Inferior parietal cortex (tissue), 1 donor: Measurements from ENCODE around the gene EFCAB9.
"Not testable (repeated sequence)": the region's sequence is repeated elsewhere in the genome, so short reads cannot be mapped to it uniquely, and the experiment has no call there.

Experiments
- DNase-seq: peaks from one replicate; pipeline ENCODE4 v3.0.0-alpha.2; 2016; ENCODE audit errors: extremely low spot score

EFCAB9 gene

DNA sequence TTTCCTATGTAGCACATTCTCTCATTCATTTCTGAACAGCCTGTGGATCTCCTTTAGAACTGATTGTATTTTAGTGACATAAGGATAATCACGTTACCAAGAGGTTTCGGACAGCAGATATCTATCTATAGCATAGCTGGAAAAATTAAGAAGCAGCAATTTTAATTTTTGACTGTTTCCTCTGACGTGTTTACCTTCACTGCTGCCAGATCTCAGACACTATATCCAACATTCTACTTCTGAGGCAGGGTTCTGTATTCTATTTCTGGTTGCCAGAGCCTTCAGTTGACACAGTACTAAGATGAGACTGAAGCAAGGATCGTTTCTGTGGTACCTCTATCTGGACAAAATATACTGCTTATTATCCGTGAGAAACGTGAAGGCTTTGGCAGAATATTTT is at the start of gene EFCAB9:
Gene EFCAB9 (plus strand): TSS at position 301 of the 400 bp plus-strand sequence. CDS start 1 bp downstream, at position 302.
- DNase-seq = no peak

DNA sequence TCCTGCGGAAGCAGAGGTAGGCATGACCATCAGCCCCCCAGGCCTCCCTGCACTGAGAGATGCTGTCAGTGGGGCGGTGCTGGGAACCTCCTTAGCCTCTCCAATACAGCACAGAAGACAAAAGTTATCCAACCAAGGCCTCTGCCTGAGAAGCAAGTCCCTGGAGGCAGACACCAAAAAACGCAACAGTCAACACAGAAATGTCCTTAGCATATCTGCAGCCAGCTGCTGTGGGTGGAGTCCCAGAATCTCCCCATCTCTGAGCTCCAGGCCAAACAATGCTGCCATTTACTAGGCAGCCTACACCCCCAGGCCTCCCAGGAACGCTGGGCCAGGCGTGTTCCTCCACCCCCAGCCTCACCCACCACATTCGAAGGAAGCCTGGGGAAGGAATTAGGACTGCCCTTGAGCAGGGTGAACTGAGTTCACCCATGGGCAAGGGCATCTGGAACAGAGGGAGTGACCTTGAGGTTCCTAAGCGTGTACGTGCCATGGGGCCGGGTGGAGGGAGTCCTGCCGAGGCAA is 49.6 kb upstream of the EFCAB9 start:
- peak; percentile 63 for DNase-seq

DNA sequence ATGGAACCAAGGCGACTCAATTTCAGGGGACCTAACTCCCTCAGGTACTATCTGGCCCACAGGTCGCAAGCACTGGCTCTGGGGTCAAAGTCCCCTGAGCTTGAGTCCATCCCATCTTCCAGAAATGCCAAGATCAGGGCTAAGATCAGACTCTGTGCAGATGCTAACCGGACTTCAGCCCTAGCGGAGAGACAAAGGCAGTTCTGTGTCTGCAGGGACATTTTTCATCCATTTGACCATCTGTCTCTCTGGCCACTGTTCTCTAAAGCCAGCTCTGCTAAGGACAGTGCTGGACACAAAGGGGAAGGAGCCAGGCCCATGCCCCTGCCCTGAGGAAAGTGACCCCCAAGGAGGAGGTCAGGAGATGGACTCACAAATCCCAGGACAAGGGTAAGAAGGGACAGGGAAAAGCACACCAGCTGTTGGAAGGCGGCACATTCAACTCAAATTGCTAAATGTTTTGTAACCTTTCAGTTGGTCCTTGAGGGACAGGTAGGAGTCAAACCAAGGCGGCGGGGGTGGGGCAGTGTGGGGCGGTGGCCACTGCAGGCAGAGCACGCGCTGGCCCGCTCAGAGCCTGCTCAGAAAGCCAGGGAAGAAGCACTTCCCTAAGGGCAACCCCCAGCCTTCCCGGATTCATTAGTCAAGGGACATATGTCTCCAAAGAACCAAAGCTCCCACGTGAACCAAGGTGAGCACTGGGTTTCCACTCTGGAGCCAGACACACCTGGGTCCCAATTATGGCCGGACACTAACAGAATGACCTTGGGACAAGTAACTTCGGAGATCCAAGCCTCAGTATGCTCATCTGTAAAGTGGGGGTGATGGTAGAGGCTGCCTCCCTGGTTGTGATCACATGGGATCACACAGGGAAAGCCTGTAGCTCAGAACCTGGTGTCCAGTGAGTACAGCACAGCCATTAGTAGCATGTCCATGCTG is 48.8 kb upstream of the EFCAB9 start:
- no peak for DNase-seq

DNA sequence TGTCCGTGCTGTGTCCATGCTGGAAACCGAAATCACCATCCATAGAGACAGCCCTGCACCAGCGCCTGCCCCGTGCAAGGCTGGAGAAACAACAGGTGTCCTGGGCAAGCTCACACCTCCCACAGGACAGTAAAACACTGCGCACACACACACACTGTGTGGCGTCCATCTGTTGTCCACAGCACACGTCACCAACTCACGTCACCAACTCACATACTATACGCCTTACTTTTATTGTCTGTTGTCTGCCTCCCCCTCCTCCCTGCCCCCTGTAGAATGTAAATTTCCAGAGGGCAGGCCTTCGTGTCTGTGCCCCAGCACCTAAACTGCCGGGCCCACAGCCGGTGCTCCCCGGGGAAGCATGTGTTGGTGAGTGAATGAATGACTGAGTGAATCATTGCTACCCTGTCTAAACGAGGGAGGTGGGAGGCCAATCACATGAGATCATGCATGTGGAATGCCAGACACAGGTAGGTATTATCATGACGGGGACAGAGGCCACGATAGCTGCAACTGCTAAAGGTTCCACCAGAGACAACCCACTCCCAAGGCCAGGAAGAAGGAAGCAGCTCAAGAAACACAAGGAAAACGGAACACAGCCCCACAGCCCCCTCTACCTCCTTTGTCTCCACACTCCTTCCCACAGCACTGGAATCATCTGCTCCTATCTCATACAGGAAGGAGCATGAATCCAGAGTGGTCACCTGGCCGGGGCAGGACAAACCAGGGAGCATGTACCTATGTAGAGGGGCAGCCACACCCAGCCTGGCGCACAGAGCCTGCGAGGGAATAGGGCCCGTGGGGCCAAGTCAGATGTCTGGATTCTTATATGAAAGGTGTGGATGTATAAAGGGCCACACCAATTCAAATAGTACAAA is 47.9 kb upstream of the EFCAB9 start:
- DNase-seq = no peak

DNA sequence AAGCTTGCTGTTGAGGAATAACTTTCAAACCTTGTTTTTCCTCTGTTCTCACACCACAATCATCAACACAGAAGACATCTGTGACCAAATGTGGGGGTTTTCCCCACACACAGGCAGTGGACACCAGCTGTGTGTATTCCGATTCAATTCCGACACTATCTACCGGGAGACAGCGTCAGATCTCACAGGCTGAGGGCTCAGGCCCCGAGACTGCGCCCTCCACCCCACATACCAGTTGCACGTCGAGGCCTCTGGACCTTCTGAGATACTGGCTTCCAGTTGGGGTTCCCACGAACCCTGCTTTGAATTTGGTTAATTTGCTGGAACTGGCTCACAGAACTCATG is 47.3 kb upstream of the EFCAB9 start:
- no peak for DNase-seq

DNA sequence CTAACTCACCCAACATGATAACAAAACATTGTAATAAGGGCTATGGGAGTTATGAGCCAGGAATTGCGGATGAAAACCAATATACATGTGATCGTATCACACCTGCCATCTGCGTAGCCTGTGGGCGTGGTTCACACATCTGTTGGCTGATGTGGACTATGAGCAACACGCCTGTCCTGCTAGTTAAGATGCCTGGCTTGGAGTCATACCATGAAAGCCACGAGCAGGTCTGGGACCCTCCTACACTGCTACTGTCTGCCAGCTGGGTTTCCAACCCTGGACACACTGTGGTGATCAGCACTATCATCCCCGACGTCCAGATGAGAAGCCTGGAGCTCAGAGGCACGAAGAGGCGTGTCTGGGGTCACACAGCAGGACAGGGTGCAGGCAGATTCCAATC is 46.1 kb upstream of the EFCAB9 start:
- no peak for DNase-seq

DNA sequence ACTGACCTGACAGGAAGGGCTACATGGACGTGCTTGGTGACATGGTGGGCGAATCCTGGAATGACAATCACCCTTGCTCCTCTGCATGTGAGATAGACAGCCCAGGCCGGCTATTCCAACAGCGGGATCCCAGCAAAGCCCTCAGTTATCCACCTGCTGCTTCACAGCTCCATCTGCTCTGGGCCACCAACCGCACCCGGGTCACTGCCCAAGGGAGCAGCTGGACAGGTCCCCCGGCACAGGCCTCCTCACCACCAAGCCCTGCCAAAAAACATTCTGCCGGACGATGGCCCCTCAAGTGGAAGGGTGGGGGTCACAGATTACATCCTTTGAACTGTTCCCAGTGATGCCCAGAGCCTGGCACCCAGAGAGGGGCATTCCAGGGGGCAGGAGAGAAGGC is 45.6 kb upstream of the EFCAB9 start:
- DNase-seq = no peak

DNA sequence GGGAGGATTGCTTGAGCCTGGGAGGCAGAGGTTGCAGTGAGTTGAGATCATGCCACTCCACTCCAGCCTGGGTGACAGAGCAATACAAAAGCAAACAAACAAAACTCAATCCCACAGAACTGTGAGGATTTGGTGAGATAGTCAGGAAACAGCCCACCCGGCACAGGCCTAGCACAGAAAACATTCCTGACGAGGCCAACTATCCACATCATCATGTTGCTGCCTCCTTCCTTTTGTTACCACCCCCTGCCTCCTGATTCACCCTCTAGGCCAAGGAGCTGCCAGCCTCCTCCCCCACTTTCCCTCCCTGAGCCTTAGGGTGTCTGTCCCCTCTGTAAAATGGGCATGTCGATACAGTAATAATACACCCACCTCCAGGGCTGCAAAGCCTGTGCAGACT is 44.9 kb upstream of the EFCAB9 start:
- no peak for DNase-seq

DNA sequence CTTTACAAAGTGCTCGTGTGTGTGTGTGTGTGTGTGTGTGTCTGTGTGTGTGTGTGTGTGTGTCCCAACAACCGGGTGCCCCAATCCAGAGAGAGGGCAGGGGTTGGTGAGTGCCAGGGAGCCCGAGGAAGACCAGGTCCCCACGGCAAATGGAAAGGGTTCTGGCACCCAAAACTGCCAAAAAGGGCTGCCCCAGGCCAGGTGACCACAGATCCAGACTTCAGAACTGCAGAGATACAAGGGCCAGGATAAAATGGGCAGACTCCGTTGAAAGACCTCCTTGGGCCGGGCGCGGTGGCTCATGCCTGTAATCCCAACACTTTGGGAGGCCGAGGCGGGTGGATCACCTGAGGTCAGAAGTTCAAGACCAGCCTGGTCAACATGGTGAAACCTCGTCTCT is 44.5 kb upstream of the EFCAB9 start:
- not testable (repeated sequence) for DNase-seq

DNA sequence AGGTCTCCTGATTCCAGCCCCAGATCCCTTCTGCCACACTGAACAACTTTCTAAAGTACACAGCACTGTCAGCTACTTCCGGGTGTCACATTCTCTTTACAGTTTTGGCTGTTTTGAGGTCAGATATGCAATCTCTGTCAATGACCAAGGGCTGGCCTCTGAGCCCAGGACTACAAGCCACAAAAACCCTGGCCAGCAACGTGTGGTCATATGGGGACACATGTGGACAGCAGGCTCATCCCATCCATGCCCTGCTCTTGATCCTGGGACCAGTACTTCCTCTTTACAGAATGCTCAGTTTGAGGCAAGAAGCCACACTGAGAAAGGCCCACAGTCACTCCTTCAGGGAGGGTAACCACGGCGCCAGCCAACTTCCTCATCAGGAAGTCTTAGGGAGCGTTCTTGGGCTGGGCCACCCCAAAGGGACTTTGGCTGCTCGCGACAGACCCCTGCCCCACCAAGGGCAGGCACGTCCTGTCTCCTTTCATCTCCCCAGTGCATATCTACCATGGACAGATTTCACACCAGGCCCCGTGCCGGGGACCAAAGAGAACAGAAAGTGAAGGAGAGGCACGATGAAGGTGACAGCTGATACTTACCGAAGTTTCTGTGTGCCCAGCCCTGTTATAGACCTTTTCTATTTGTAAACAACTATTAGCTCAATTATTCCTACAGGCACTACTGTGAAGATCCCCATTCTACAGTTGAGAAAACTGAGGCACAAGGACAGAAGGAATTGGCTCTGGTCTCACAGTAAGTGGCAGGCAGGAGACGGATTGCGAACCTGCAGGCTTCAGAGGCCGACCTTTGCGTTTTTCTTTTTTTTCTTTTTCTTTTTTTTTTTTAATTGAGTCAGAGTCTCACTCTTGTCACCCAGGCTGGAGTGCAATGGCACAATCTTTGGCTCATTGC is 43.2 kb upstream of the EFCAB9 start:
- DNase-seq = no peak

DNA sequence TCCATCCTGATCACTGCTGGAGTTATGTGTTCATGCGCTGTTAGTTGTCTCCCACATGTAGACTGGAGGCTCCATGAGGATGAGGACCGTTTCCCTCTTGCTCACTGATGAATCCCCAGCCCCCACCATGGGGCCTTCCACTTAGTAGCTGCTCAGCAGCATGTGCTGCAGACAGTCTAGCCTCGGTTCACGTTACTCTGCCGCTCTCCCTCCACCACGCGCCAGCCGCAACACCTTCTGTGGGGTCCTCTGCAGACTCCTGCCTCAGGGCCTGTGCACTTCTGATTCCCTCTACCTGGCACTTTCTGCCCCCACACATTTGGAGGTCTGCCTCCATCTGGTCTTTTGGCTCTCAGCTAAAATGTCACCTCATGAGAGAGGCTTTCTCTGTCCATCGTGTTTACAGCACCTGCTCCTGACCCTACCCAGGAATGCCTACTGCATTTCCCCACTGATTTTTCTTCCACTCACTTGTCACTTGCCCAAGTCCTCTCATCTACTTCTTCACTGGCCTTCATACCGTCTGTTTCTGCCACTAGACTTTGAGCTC is 42.2 kb upstream of the EFCAB9 start:
- no peak for DNase-seq

DNA sequence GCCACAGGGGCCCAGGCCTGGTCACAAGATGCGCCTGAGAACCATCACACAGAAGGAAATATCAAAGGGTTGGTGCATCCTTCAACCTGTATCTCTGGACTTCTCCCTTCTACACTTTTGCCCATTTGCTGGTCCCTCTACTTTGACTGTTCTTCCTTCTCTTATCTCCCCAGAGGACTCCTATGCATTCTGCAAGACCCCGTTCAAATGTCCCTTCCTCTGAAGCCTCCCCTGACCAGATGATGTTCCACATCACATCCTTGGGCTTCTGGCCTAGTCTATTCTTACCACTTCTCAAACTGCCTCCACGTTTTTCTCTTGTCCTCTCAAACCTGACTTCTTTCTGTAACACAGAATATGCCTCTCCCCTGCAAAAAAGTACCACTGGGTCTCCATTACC is 40.3 kb upstream of the EFCAB9 start:
- no peak for DNase-seq

DNA sequence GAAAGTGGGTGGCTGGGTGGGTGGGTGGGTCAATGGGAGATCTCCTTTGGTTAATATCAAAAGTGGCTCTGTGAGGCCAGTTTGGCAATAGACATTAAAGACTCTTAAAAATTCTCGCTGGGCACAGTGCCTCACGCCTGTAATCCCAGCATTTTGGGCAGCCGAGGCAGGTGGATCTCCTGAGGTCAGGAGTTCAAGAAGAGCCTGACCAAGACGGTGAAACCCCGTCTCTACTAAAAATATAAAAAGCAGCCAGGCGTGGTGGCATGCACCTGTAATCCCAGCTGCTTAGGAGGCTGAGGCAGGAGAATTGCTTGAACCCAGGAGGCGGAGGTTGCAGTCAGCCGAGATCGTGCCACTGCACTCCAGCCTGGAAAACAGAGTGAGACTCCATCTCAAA is 38.9 kb upstream of the EFCAB9 start:
- not testable (repeated sequence) for DNase-seq

DNA sequence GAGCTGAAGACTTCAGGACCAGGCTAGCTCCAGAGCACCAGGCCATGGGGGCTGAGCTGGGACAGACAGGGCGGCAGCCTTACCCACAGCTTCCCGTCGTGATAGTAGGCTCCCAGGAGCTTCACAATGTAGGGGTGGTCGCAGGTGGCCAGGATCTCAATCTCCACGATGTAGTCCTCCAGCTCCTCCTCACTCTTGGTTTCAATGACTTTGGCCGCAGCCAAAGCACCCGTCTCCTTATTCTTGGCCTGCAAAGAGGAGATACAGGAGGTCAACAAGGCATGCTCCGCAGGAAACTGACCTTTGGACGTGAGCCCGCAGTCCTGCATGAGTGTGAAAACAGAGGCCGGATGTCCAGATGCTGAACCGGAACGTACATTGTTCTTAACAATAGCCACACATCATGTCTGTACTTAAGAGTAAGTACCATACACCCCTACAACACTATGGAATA is 37.4 kb upstream of the EFCAB9 start:
- DNase-seq = no peak

DNA sequence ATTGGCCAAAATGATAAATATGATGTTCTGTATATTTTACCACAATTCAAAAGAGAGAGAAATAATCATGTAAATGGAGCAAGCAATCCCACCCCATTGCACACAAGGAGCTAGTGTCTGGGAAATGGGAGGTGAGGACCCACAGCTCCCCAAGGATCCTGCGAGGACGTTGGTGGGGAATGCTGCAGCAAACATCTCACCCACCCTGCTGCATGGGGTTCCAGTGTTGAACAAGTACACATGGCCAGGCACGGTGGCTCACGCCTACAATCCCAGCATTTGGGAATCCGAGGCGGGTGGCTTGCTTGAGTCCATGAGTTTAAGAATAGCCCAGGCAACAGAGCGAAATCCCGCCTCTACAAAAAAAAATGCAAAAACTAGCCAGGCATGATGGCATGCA is 35.0 kb upstream of the EFCAB9 start:
- no peak for DNase-seq

DNA sequence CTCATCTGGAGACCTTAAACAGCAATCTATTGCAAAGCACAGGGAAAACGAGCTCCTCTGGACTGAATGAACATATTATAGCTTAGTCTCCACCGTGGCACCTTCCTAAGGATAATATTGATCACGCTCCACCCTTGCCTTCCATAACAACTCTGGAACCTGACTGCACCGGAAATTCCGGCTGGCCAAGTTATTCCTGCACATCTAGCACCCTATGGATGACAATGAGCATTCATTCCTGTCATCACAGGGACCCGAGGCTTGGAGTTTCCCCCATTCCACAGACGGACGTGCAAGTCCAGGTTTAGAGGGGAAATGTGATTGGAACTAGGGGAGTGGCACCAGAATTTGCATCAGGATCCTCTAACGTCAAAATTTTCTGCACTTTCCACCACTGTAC is 33.5 kb upstream of the EFCAB9 start:
- no peak for DNase-seq

DNA sequence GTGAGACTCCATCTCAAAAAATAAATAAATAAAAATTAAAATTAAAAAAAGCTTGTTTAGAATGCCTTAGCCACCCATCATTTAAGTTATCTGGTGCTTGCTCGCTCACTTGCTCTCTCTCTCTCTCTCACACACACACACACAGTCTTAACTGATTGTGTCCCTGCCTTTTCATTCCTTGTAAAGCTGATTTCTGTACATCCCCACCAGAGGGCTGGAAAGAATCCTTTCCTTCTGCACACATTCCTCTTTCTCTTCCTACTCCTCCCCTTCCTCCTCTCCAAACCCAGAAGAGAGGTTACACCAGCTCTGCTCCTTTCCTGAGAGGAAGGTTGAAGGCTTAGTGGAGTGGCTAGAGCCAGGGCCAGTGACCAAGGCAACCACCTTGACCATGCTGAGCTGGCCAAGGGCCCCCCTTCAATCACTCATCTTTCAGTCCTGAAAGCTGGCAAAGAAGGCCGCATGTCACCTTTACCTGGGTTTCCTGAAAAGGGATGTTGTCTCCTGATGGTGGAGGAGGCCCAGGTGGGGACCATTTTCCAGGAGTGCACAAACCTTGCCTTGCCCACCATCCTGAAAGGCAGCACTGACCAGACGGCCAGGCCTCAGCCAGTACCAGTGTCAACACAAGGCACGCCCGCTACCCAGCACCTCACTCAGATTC is 31.5 kb upstream of the EFCAB9 start:
- DNase-seq = no peak

DNA sequence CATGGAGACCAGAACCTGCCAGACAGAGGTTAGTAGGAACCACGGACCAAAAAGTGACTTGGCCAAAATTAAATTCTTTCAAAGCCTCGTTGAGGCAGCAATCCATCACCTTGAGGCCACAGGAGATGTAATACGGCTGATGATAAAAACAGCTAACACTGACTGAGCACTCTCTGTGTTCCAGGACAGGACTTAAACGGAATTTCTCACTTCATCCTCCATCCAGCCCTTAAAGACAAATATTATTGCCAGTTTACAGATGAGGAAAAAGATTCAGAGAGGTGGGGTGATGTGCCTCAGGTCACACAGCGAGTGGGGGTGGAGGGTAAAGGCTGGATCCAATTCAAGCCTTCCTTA is 31.0 kb upstream of the EFCAB9 start:
- no peak for DNase-seq

DNA sequence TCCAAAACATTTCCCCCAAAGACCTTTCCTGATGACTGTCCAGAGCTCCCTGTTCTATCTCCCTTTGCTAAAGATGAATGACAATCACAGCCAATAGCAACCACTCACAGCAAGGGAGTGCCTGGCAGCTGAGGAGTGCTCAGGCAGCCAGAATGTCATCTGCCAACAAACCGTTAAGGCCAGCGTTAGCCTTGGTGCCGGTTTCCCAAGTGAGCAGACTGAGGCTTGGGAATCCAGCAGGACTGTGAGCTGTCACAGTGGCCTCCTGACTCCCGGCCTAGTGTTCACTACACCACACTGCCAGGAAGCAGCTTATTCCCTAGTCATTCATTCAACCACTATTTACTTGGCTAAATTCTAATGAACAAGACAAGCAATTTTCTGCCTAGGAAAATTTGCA is 30.6 kb upstream of the EFCAB9 start:
- DNase-seq = no peak

DNA sequence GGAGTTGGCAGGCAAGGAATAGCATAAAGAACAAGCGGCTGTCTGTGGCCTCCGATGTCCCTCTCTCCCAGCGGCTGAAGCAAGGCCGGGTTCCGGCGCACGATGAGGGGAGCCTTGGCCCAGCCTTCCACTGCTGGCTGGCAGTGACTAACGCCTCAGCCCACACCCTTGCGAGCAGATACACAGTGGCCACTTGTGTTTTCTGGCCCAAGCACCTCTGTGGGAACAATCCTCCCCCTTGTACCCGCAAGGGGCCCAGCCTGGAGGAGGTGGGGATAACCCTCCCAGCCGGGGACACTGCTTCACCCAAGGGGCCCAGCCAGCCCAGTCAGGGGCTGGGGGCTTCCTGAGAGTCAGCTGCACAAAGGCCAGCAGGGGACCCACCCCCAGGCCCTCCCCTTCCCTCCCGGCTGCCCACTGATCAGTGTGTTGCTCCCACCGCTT is 29.2 kb upstream of the EFCAB9 start:
- no peak for DNase-seq

DNA sequence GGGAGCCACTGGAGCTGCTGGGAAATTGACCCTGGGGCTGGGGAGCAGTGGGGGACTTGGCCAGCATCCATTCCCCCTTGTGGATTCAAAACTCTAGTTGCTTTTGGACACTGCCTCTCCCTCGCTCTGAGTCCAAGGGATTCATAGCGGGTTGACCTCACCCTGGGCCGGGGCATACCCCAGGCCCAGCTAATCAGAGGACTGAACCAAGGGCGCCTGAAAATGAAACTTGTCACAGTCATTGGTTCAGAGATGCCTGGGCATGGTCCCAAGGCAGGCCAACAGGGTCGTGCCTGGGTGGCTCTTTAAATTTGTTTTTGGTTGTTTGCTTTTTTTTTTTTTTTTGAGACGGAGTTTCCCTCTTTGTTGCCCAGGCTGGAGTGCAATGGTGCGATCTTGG is 28.5 kb upstream of the EFCAB9 start:
- no peak for DNase-seq
